A673 (cell line): ENCODE measurements around the gene PGLYRP2.

Experiments used
- CTCF ChIP-seq: fragments of 300-800, 200-600 bp; sonication (generic); conservative IDR thresholded peaks from 2 replicates; pipeline ENCODE4 v1.5.1; 2017; ENCODE audit warnings: low read depth, mild to moderate bottlenecking, antibody characterized with exemption, low read length, moderate library complexity, mixed read lengths
- EZH2 ChIP-seq: fragments of 200-600 bp; sonication (generic); IDR thresholded peaks from 2 replicates; pipeline ENCODE4 v1.6.1; 2017; ENCODE audit warnings: borderline replicate concordance, low read depth, mild to moderate bottlenecking, mixed read lengths, antibody characterized with exemption, low read length; ENCODE audit not compliant: poor library complexity, severe bottlenecking

- no peak for TF ChIP-seq CTCF
- TF ChIP-seq EZH2 = no peak
Measured at GRCh38 chr19:15456871-15457700, 22.2 kb downstream of the PGLYRP2 start.
